C4-2B (cell line): ENCODE measurements around the gene NT5C3A.

Source experiments
- ZFX ChIP-seq: fragments of 450-650 bp; IDR thresholded peaks from 2 replicates; pipeline ENCODE4 v1.6.1; 2017
- TF ChIP-seq, protein P1 (sequence below): fragments of 450-650 bp; conservative IDR thresholded peaks from 2 replicates; pipeline ENCODE4 v1.5.1; 2017; ENCODE audit warnings: mild to moderate bottlenecking

DNA sequence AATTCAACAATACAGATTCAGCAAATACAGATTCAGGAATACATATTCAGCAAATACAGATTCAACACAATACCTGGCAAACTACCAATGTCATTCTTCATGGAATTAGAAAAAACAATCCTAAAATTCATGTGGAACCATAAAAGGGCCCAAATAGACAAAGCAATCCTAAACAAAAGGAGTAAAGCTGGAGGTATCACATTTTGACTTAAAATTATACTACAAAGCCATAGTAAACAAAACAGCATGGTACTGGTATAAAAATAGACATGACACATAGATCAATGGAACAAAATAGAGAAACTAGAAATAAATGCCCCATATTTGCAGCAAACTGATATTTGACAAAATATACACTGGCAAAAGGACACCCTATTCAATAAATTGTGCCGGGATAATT lies 3.4 kb upstream of the NT5C3A start:
- TF ChIP-seq, protein P1, sequence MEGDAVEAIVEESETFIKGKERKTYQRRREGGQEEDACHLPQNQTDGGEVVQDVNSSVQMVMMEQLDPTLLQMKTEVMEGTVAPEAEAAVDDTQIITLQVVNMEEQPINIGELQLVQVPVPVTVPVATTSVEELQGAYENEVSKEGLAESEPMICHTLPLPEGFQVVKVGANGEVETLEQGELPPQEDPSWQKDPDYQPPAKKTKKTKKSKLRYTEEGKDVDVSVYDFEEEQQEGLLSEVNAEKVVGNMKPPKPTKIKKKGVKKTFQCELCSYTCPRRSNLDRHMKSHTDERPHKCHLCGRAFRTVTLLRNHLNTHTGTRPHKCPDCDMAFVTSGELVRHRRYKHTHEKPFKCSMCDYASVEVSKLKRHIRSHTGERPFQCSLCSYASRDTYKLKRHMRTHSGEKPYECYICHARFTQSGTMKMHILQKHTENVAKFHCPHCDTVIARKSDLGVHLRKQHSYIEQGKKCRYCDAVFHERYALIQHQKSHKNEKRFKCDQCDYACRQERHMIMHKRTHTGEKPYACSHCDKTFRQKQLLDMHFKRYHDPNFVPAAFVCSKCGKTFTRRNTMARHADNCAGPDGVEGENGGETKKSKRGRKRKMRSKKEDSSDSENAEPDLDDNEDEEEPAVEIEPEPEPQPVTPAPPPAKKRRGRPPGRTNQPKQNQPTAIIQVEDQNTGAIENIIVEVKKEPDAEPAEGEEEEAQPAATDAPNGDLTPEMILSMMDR = no peak
- TF ChIP-seq ZFX = no peak
